Posterior vena cava (tissue), 2 donors: ENCODE results near the gene CNTFR. TPM values are rescaled to one million over a fixed set of nuclear protein-coding genes. Genes with fewer than 3 reads are reported as not detected.

Source experiments
- DNase-seq: peaks from one replicate; pipeline ENCODE4 v3.0.0-alpha.2; 2020; ENCODE audit warnings: low spot score
- intact Hi-C, 2 donors: fragments of 100-400 bp; cut with DNase I; formaldehyde crosslinking; loops; one replicate each; pipeline versions ENCODE4 v1.14.1 to v1.14.2; 2022 to 2023
- total RNA-seq, 2 donors: library from RNA; stranded (reverse); fragmentation: NEBNext Ultra II Directional; extraction: Animal tissue kit (Norgen Biotek cat#: 25700); gene quantifications; one replicate each; pipeline ENCODE4 v1.2.1, GENCODE V29; 2021
- donor health status: DM: yes; HTN: yes; CAD: no.
- donor health status: DM: yes; HTN: yes; CAD: no.

Gene CNTFR
- total RNA-seq, 2 donors from 2014 or later: 7.0 to 15.5 TPM

DNA sequence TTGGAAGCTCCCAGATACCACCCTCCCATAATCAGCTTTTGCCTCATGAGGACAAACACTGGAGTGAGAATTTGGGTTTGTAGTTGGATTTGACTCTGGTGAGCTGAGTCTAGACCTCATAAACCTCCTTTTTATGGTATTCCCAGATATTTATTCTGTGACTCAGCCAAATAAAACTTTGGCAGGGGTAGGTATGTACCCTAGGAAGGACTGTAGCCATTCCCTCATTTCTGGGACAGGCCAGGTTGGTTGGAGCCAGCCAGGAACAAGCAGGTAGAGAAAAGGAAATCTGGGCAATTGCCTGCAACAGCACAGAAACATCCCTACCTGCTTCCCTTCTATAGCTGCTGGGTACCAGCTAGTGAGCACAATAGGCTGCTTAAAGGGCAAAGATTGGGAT is 86.1 kb downstream of the CNTFR start:
- intact Hi-C loops: loop anchor here (5.0 to 10.0 kb wide), 3 partner anchors 89 to 101 kb away; no protein-coding TSS in a partner anchor
- no peak for DNase-seq

DNA sequence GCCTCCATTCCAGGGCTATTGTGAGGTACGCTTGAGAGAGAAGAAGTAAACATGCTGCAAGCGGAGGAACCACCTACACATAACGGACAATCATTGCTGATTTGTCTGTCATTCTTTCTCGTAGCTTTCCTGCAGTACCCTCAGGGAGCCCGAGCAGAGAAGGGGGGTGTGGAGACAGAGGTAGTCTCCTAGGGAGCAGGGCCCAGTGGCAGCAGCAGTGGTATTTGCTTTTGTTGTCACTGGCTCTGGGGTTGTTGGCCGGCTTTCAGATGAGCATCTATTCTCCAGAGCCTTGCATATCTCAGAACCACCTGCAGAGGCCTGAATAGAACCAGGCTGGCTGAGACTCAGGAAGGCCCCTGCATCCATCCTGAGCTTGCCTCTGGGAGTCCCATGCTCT is 86.6 kb downstream of the CNTFR start:
- intact Hi-C loops: loop anchor here (5.0 to 10.0 kb wide), 3 partner anchors 89 to 101 kb away; no protein-coding TSS in a partner anchor
- no peak for DNase-seq

DNA sequence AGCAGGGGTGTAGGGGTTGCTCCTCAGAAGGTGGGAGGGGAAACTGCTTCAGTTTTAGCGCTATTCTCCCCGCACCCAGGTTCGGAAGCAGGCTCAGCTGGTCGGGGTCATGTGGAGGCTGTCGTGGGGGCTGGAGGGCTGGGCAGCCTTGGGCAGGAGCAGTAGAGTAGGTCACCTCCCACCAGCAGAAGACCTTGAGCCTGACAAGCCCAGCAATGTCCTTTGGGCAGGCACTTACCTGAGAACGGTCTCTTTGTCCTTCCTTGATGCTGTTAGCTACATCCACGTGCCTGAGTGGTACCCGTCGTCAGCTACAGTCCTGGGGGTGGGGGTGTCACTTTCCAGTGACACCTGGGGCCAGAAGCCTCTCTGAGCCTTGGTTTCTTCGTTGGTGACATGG is 87.1 kb downstream of the CNTFR start:
- no peak for DNase-seq
- intact Hi-C loops: loop anchor here (5.0 to 10.0 kb wide), 3 partner anchors 90 to 100 kb away; no protein-coding TSS in a partner anchor

DNA sequence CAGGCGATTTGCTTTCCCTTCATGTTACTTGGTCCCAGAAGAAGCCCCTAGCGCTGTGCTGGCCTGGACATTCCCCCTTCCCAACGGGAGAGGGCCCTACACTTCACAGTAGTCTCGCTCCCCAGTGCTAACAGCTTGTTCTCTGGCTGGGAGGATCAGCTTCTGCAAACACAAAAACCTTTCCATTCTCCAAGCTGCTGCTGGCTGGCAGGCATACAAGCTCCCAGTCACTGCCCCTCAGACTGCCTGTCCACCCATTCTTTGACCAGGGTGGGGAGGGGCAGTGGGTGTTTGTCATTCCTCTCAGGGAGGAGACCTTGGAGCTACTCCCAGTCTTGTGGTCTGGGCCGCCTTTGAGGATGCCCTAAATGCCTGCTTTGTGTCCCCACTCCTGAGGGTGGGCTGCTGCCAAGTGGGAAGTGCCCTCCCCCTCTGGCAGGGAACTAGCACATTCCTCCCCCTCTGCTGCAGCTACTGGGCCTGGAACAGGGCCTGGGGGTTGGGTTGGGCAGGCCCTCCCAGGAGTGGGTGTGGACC is 87.6 kb downstream of the CNTFR start:
- DNase-seq: no peak
- intact Hi-C loops: loop anchor here (5.0 to 10.0 kb wide), 3 partner anchors 90 to 100 kb away; no protein-coding TSS in a partner anchor

Other genes with a start within 250 kb of the CNTFR start
- 10 to 100 TPM; 12.0 to 30.6 TPM for gene MYORG, start 212.8 kb downstream of the CNTFR start, total RNA-seq
- gene FAM219A, start 131.2 kb downstream of the CNTFR start, total RNA-seq: 10 to 100 TPM; 26.3 to 39.3 TPM
- not detected for gene DNAI1, start 130.9 kb downstream of the CNTFR start, total RNA-seq
- under 1 TPM; 0.24 to 0.74 TPM for gene ENHO, start 66.7 kb downstream of the CNTFR start, total RNA-seq
- gene RPP25L, start 22.4 kb upstream of the CNTFR start, total RNA-seq: 10 to 100 TPM in 1 of 2 donors, 1 to 10 TPM in 1; 5.1 to 10.8 TPM
- 10 to 100 TPM; 73.8 to 77.0 TPM for gene DCTN3, start 30.8 kb upstream of the CNTFR start, total RNA-seq
- gene ARID3C, start 39.3 kb upstream of the CNTFR start, total RNA-seq: not detected
- gene SIGMAR1, start 48.1 kb upstream of the CNTFR start, total RNA-seq: 10 to 100 TPM; 38.1 to 48.5 TPM
- 10 to 100 TPM; 22.2 to 33.0 TPM for gene GALT, start 57.0 kb upstream of the CNTFR start, total RNA-seq
- 10 to 100 TPM; 12.6 to 34.2 TPM for gene IL11RA, start 62.5 kb upstream of the CNTFR start, total RNA-seq
- under 1 TPM in 1 of 2 donors, not detected in 1; 0.33 TPM for gene CCL27, start 72.9 kb upstream of the CNTFR start, total RNA-seq
- 10 to 100 TPM; 15.2 to 27.1 TPM for gene CCL19, start 101.6 kb upstream of the CNTFR start, total RNA-seq
- gene CCL21, start 120.4 kb upstream of the CNTFR start, total RNA-seq: 100 to 1,000 TPM; 143 to 161 TPM